Tibial nerve (tissue), 4 donors: Measurements from ENCODE around the gene RAB20.

Source experiments
- CTCF ChIP-seq, 5 experiments: fragments of 200-600 bp in 3 of 5; fragments of 450-650 bp in 2 of 5; sonication (generic) in 3 of 5; IDR thresholded peaks; one replicate each; pipeline ENCODE4 v1.5.1; 2016 to 2019; ENCODE audit warnings: antibody characterized with exemption in 5 of 5, mild to moderate bottlenecking in 3 of 5, moderate library complexity in 2 of 5
- EP300 ChIP-seq, 2 donors: sonication (generic); formaldehyde crosslinking; IDR thresholded peaks; one replicate each; pipeline ENCODE4 v1.6.1; 2017; ENCODE audit warnings: antibody characterized with exemption in 2 of 2, mild to moderate bottlenecking in 1 of 2
- POLR2A ChIP-seq, 2 donors: fragments of 450-650 bp; IDR thresholded peaks; one replicate each; pipeline ENCODE4 v1.6.1; 2017; ENCODE audit warnings: antibody characterized with exemption in 2 of 2, mild to moderate bottlenecking in 2 of 2, moderate library complexity in 2 of 2

- TF ChIP-seq CTCF (IDR thresholded peaks at IDR 0.05) (no peak), POLR2A (IDR thresholded peaks at IDR 0.05) (no peak), EP300 (IDR thresholded peaks at IDR 0.05) (no peak)
These were observed 45.0 kb downstream of the RAB20 start for GRCh38 chr13:110516500-110516899.
